IMR-90 (cell line): ENCODE data around the gene IQSEC3. TPM values are rescaled to one million over a fixed set of nuclear protein-coding genes. Genes with fewer than 3 reads are reported as not detected.
A peak's percentile ranks its signal among the peaks of the same experiment; 100 is the strongest.

Experiments used
- ATAC-seq: fragments of 200-7000 bp; cut with Tn5 transposase; 2 replicates; pipeline ENCODE4 v1.9.1; 2020; ENCODE audit warnings: low read depth, mild to moderate bottlenecking, moderate library complexity
- BruUV-seq: library from RNA; stranded (reverse); fragments of 400-500 nt; replicated peaks from 2 replicates; lab custom pipeline; 2021; lab: Mats Ljungman, UMichigan
- CTCF ChIA-PET: fragments of 300-600 bp; formaldehyde crosslinking; extraction: SDS; loops from one replicate; lab custom pipeline; 2021; ENCODE audit warnings: antibody characterized with exemption; lab: Yijun Ruan, JAX
- POLR2A ChIA-PET: fragments of 300-600 bp; sonication (Branson Sonifier 250); formaldehyde crosslinking; loops from one replicate; lab custom pipeline; 2022; ENCODE audit warnings: antibody characterized with exemption; ENCODE audit not compliant: unreplicated experiment; lab: Charles Lee
- DNase-seq: peaks from one replicate; pipeline ENCODE4 v3.0.0; 2013
- H2AFZ ChIP-seq: replicated peaks from 2 replicates; pipeline ENCODE3; 2013; ENCODE audit warnings: low read length, mild to moderate bottlenecking; ENCODE audit not compliant: poor library complexity
- H2AK5ac ChIP-seq: 2 replicates; pipeline ENCODE4 v1.6.1; 2013; ENCODE audit warnings: low read depth, low read length, inconsistent platforms
- H2AK9ac ChIP-seq: replicated peaks from 2 replicates; pipeline ENCODE3; 2013; ENCODE audit warnings: mild to moderate bottlenecking, low read depth, low read length, moderate library complexity; ENCODE audit not compliant: poor library complexity
- H2BK120ac ChIP-seq: 2 replicates; pipeline ENCODE4 v1.6.1; 2013; ENCODE audit warnings: low read depth, low read length, inconsistent platforms
- H2BK15ac ChIP-seq: 3 replicates; pipeline ENCODE4 v1.6.1; 2013; ENCODE audit warnings: low read depth, low read length, inconsistent platforms
- H2BK20ac ChIP-seq: 2 replicates; pipeline ENCODE4 v1.6.1; 2013; ENCODE audit warnings: low read depth, mild to moderate bottlenecking, inconsistent platforms, low read length, moderate library complexity
- H2BK5ac ChIP-seq: 2 replicates; pipeline ENCODE4 v1.6.1; 2013; ENCODE audit warnings: mild to moderate bottlenecking, low read depth, low read length, inconsistent platforms; ENCODE audit not compliant: poor library complexity, severe bottlenecking
- H3K14ac ChIP-seq: replicated peaks from 2 replicates; pipeline ENCODE4 v1.6.1; 2013; ENCODE audit warnings: low read depth, low read length, inconsistent platforms
- H3K18ac ChIP-seq: 2 replicates; pipeline ENCODE4 v1.6.1; 2013; ENCODE audit warnings: low read depth, low read length, control low read depth
- H3K23ac ChIP-seq: 2 replicates; pipeline ENCODE4 v1.6.1; 2013; ENCODE audit warnings: low read depth, low read length, inconsistent platforms
- H3K27ac ChIP-seq: 2 replicates; pipeline ENCODE4 v1.5.1; 2013; ENCODE audit warnings: mild to moderate bottlenecking, control low read depth, low read length; ENCODE audit not compliant: insufficient read depth
- H3K27me3 ChIP-seq: 2 replicates; pipeline ENCODE4 v1.6.1; 2013; ENCODE audit warnings: low read length; ENCODE audit not compliant: control insufficient read depth, insufficient read depth
- H3K36me3 ChIP-seq: 2 replicates; pipeline ENCODE4 v1.6.1; 2013; ENCODE audit warnings: low read length, mixed read lengths; ENCODE audit not compliant: control insufficient read depth, insufficient read depth
- H3K4ac ChIP-seq: 2 replicates; pipeline ENCODE4 v1.6.1; 2013; ENCODE audit warnings: low read depth, low read length, inconsistent platforms
- H3K4me1 ChIP-seq: 2 replicates; pipeline ENCODE4 v1.6.1; 2013; ENCODE audit warnings: low read length, mixed read lengths; ENCODE audit not compliant: control insufficient read depth, insufficient read depth
- H3K4me2 ChIP-seq: 2 replicates; pipeline ENCODE4 v1.6.1; 2013; ENCODE audit warnings: low read depth, mild to moderate bottlenecking, control low read depth, low read length, moderate library complexity
- H3K4me3 ChIP-seq: 2 replicates; pipeline ENCODE4 v1.5.1; 2013; ENCODE audit warnings: low read depth, mild to moderate bottlenecking, control low read depth, low read length, moderate library complexity; ENCODE audit not compliant: insufficient read depth
- H3K56ac ChIP-seq: 2 replicates; pipeline ENCODE4 v1.6.1; 2013; ENCODE audit warnings: low read length, inconsistent platforms; ENCODE audit not compliant: insufficient read depth; ENCODE audit errors: extremely low read depth
- H3K79me1 ChIP-seq, 2 experiments: 2 replicates each; pipeline ENCODE4 v1.6.1; 2013; ENCODE audit warnings: low read length in 2 of 2, inconsistent platforms in 1 of 2, low read depth in 1 of 2
- H3K9ac ChIP-seq: 2 replicates; pipeline ENCODE4 v1.6.1; 2013; ENCODE audit warnings: low read depth, low read length, control low read depth
- H3K9me1 ChIP-seq: 2 replicates; pipeline ENCODE4 v1.6.1; 2013; ENCODE audit warnings: low read length, inconsistent platforms; ENCODE audit not compliant: insufficient read depth
- H3K9me3 ChIP-seq: 2 replicates; pipeline ENCODE4 v1.6.1; 2013; ENCODE audit warnings: low read length; ENCODE audit not compliant: control insufficient read depth, insufficient read depth
- H4K20me1 ChIP-seq: 2 replicates; pipeline ENCODE4 v1.6.1; 2013; ENCODE audit warnings: low read length, inconsistent platforms; ENCODE audit not compliant: insufficient read depth
- H4K5ac ChIP-seq: 2 replicates; pipeline ENCODE4 v1.6.1; 2013; ENCODE audit warnings: mild to moderate bottlenecking, low read depth, low read length, control low read depth
- H4K8ac ChIP-seq, 2 experiments: 2 replicates each; pipeline ENCODE4 v1.6.1; 2013; ENCODE audit warnings: low read depth in 2 of 2, low read length in 2 of 2, control low read depth in 1 of 2, inconsistent platforms in 1 of 2
- H4K91ac ChIP-seq: 2 replicates; pipeline ENCODE4 v1.6.1; 2013; ENCODE audit warnings: low read depth, low read length, inconsistent platforms; ENCODE audit not compliant: insufficient read depth
- MXI1 ChIP-seq: IDR thresholded peaks from 2 replicates; pipeline ENCODE4 v1.6.1; 2012; ENCODE audit warnings: low read depth, mild to moderate bottlenecking, low read length, moderate library complexity, borderline replicate concordance
- NFE2L2 ChIP-seq: fragments of 150-350 bp; IDR thresholded peaks from 2 replicates; pipeline ENCODE4 v1.6.1; 2016; ENCODE audit warnings: low read depth, mild to moderate bottlenecking, low read length
- WGBS, 2 experiments: methylation state at CpG; one replicate each; pipeline versions ENCODE4 v1.1.5 to v1.1.7; 2013; ENCODE audit warnings: missing lambda C conversion rate in 2 of 2; ENCODE audit not compliant: insufficient read length in 1 of 2; ENCODE audit errors: extremely low coverage in 2 of 2; 5-methylcytosine and 5-hydroxymethylcytosine counted together
- dilution Hi-C: fragments of 300-500 bp; cut with HindIII; formaldehyde crosslinking; loops from one replicate; pipeline ENCODE4 v1.14.3; 2018; ENCODE audit warnings: low sequenced_read_pairs; ENCODE audit not compliant: unreplicated experiment
- in situ Hi-C: fragments of 300-500 bp; cut with MboI; formaldehyde crosslinking; loops from 3 replicates; pipeline ENCODE4 v1.14.3; 2019; ENCODE audit warnings: low sequenced_read_pairs, inconsistent platforms, mixed read lengths
- intact Hi-C: fragments of 100-400 bp; cut with micrococcal nuclease; formaldehyde crosslinking; loops from 2 replicates; pipeline ENCODE4 v1.10.0; 2022
- polyA plus RNA-seq, 3 experiments: library from polyadenylated mRNA; depleted of rRNA; stranded (reverse); fragments of >200 nt; gene quantifications; 2 replicates each; pipeline ENCODE4 v1.2.3, GENCODE V29; 2012; ENCODE audit warnings: low replicate concordance in 1 of 3
- total RNA-seq: library from RNA; depleted of rRNA; stranded (reverse); fragments of >200 nt; gene quantifications from 2 replicates; pipeline ENCODE4 v1.2.3, GENCODE V29; 2012

Gene IQSEC3
- total and polyA plus RNA-seq, 2 of the 4 experiments (the other 2 are of a cell fraction), result 0.10 TPM; not detected in 1

- Histone ChIP-seq H3K18ac (no peak overlapping the region), H3K56ac (no peak overlapping the region), H4K5ac (no peak overlapping the region), H3K36me3 (peaks cover 23% of the 10 kb centered on the region), H2BK15ac (no peak overlapping the region), H3K4me3 (no peak overlapping the region), H3K9me1 (no peaks in the 10 kb centered on the region), H3K23ac (no peak overlapping the region), H3K4me2 (no peak overlapping the region), H4K8ac (no peak overlapping the region), H3K27ac (no peak overlapping the region), H4K91ac (no peak overlapping the region), H2BK20ac (no peak overlapping the region), H4K20me1 (peaks cover 10% of the 10 kb centered on the region; the same call in 1 of the 2 replicates), H2AFZ (no peak overlapping the region), H3K14ac (no peak overlapping the region), H2BK120ac (no peak overlapping the region), H3K4ac (no peak overlapping the region), H2BK5ac (no peak overlapping the region), H2AK5ac (no peak overlapping the region), H3K9me3 (no peaks in the 10 kb centered on the region), H3K79me1 (peaks cover 13 to 21% of the 10 kb centered on the region in 2 experiments), H2AK9ac (no peak overlapping the region), H3K4me1 (no peaks in the 10 kb centered on the region), H3K27me3 (no peaks in the 10 kb centered on the region), H3K9ac (no peak overlapping the region)
- intact Hi-C loops (no loop called here), dilution Hi-C loops (no loop called here), in situ Hi-C loops (no loop called here)
- POLR2A ChIA-PET, result no interaction called here
- DNase-seq, result no peak
- TF ChIP-seq NFE2L2, result peak; percentile 35
- no peak for TF ChIP-seq MXI1
- no TSS peak for BruUV-seq
- ATAC-seq, result no peak
- CTCF ChIA-PET, result no interaction called here
- 58% methylated on average over 2 of the region's 4 CpGs; no CpG with 5 or more reads in 1 of the 2 experiments for WGBS, 2 experiments
Observed at GRCh38 chr12:22190-22529, 44.4 kb upstream of the IQSEC3 start.
